MM.1S (cell line): Measurements from ENCODE around the gene PDIA4.

Experiments
- DNase-seq: peaks from one replicate; pipeline ENCODE4 v3.0.0-alpha.2; 2015
- H2AFZ ChIP-seq: fragments of 300-600 bp; sonication (generic); 2 replicates; pipeline ENCODE4 v1.6.0; 2016; ENCODE audit warnings: antibody characterized with exemption, low read length
- H3F3A ChIP-seq: fragments of 300-600 bp; sonication (generic); 2 replicates; pipeline ENCODE4 v1.6.1; 2016; ENCODE audit warnings: mild to moderate bottlenecking, antibody characterized with exemption, low read length, moderate library complexity, mixed read lengths; ENCODE audit not compliant: insufficient read depth
- H3K27ac ChIP-seq: fragments of 300-600 bp; sonication (generic); 2 replicates; pipeline ENCODE4 v1.5.1; 2016; ENCODE audit warnings: mild to moderate bottlenecking, low read length
- H3K27me3 ChIP-seq: fragments of 300-600 bp; sonication (generic); replicated peaks from 2 replicates; pipeline ENCODE4 v1.6.0; 2016; ENCODE audit warnings: low read length; ENCODE audit not compliant: insufficient read depth
- H3K36me3 ChIP-seq: fragments of 300-600 bp; sonication (generic); replicated peaks from 2 replicates; pipeline ENCODE4 v1.6.1; 2016; ENCODE audit warnings: mild to moderate bottlenecking, low read length, mixed read lengths; ENCODE audit not compliant: insufficient read depth
- H3K4me1 ChIP-seq: fragments of 300-600 bp; sonication (generic); 2 replicates; pipeline ENCODE4 v1.6.1; 2016; ENCODE audit warnings: low read length, mixed read lengths
- H3K4me2 ChIP-seq: fragments of 300-600 bp; sonication (generic); 2 replicates; pipeline ENCODE4 v1.6.0; 2016; ENCODE audit warnings: low read depth, low read length
- H3K4me3 ChIP-seq: fragments of 300-600 bp; sonication (generic); 2 replicates; pipeline ENCODE4 v1.5.1; 2016; ENCODE audit warnings: low read length, mixed read lengths
- H3K79me2 ChIP-seq: fragments of 300-600 bp; sonication (generic); 2 replicates; pipeline ENCODE4 v1.6.1; 2016; ENCODE audit warnings: mixed run types, low read length, mixed read lengths
- H3K9ac ChIP-seq: fragments of 300-600 bp; sonication (generic); 2 replicates; pipeline ENCODE4 v1.6.1; 2016; ENCODE audit warnings: low read length, mixed read lengths
- H3K9me2 ChIP-seq: fragments of 300-600 bp; sonication (generic); replicated peaks from 2 replicates; pipeline ENCODE4 v1.6.1; 2016; ENCODE audit warnings: mild to moderate bottlenecking, low read length, mixed read lengths; ENCODE audit not compliant: insufficient read depth
- H3K9me3 ChIP-seq: fragments of 300-600 bp; sonication (generic); replicated peaks from 2 replicates; pipeline ENCODE4 v1.6.1; 2016; ENCODE audit warnings: mild to moderate bottlenecking, low read length, mixed read lengths; ENCODE audit not compliant: insufficient read depth
- H4K20me1 ChIP-seq: fragments of 300-600 bp; sonication (generic); 2 replicates; pipeline ENCODE4 v1.6.1; 2016; ENCODE audit warnings: mild to moderate bottlenecking, low read length, moderate library complexity, mixed read lengths; ENCODE audit not compliant: insufficient read depth
- EZH2 ChIP-seq: fragments of 300-600 bp; sonication (generic); optimal IDR thresholded peaks from 2 replicates; pipeline ENCODE3; 2017; ENCODE audit warnings: low read depth, mild to moderate bottlenecking, antibody characterized with exemption, low read length, mixed read lengths
- EZH2phosphoT487 ChIP-seq: fragments of 300-600 bp; sonication (generic); IDR thresholded peaks from 2 replicates; pipeline ENCODE4 v1.6.1; 2018; ENCODE audit warnings: antibody characterized with exemption, low read length
- TF ChIP-seq, protein P1 (sequence below): fragments of 300-600 bp; sonication (generic); IDR thresholded peaks from 2 replicates; pipeline ENCODE4 v1.5.1; 2016; ENCODE audit warnings: antibody characterized with exemption, low read length, mixed read lengths

The PDIA4 gene

DNA sequence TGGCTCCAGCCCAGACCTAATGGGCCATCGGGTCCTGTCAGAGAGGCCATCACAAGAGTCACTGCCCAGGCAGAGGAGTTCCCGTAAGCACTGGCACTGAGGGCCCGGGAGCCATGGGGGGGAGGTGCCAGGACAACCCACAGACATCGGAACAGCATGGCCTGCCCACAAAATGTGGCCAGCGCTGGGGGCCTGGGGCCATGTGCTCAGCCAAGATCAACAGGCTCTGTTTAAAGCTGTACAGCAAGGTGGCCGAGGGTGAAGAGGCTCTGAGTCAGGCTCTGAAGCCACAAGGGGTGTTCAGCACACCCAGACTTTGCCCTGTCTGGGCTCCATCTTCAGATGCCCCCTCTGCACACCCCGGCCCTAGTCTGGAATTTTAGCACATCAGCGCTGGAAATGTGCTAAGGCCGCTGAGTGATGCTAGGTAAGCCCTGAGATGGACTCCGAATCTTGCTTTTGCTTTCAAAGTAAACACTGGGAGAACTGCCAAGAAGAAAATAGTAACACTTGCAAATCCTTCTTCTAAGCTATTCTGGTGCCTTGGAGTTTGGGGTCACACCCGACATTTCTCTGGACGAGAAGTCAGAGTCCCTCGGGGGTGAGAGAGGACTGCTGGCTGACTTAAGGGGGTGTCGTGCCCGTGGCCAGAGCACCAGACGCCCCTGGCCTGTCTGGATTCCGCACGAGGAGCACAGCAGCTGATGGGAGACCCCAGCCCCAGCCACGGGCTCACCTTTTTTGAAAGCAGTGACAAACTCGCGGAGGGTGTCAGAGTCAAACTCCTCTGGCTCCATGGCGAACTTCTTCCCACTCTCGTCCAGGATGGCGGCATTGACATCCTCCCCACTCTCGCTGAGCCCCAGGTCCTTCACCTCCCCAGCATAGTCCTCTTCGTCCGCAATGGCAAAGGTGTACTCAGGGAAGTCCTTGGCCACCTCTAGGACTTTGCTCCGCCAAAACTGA, 23.6 kb downstream of the PDIA4 start:
- no peaks in the 10 kb centered on the region; the same call in 1 of the 2 replicates for H3F3A ChIP-seq
- H3K27ac ChIP-seq, result no peak overlapping the region
- no peaks in the 10 kb centered on the region for H3K9me3 ChIP-seq
- no peaks in the 10 kb centered on the region for H4K20me1 ChIP-seq
- H3K36me3 ChIP-seq, result peaks cover 20% of the 10 kb centered on the region; the same call in 1 of the 2 replicates
- H3K4me1 ChIP-seq, result no peaks in the 10 kb centered on the region
- H3K27me3 ChIP-seq, result no peaks in the 10 kb centered on the region
- no peak for DNase-seq
- peaks cover 3% of the 10 kb centered on the region; the same call in 1 of the 2 replicates for H3K79me2 ChIP-seq
- H2AFZ ChIP-seq, result no peak overlapping the region
- no peak overlapping the region for H3K4me3 ChIP-seq
- no peak overlapping the region for H3K4me2 ChIP-seq
- TF ChIP-seq EZH2 (no peak), EZH2phosphoT487 (no peak)
- TF ChIP-seq, protein P1, sequence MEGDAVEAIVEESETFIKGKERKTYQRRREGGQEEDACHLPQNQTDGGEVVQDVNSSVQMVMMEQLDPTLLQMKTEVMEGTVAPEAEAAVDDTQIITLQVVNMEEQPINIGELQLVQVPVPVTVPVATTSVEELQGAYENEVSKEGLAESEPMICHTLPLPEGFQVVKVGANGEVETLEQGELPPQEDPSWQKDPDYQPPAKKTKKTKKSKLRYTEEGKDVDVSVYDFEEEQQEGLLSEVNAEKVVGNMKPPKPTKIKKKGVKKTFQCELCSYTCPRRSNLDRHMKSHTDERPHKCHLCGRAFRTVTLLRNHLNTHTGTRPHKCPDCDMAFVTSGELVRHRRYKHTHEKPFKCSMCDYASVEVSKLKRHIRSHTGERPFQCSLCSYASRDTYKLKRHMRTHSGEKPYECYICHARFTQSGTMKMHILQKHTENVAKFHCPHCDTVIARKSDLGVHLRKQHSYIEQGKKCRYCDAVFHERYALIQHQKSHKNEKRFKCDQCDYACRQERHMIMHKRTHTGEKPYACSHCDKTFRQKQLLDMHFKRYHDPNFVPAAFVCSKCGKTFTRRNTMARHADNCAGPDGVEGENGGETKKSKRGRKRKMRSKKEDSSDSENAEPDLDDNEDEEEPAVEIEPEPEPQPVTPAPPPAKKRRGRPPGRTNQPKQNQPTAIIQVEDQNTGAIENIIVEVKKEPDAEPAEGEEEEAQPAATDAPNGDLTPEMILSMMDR, result no peak
- H3K9ac ChIP-seq, result no peak overlapping the region
- no peaks in the 10 kb centered on the region for H3K9me2 ChIP-seq

DNA sequence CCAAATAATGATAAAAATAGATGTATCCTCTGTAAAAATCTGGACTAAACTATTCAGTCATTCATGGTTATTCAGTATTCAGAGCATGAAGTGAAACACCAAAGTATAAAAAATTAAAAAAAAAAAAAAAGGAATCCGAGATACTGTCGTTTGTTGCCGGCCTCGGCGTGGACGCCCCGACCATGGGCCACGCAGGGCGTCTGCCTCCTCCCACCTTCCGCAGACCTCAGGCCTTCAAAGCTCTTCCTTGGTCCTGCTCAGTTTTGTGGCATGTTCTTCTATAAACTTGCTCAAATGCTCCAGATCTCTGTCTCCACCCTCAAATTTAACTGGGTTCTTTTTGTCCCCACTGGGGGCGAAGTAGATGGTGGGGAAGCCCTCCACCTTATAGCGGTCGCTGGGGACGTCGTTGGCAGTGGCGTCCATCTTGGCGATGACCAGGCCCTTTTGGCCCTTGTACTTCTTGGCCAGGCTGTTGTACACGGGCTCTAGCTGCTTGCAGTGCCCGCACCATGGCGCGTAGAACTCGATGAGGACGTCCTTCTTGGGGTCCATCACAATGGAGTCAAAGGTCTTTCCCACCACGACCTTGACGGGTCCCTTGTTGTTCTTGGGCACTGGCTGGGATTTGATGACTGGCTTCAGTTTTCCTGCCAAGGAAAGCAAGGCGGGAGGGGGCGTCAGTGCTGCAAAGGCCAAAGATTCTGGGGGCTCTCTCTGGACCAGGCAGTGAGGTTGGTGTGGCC, 24.6 kb downstream of the PDIA4 start:
- DNase-seq, result no peak
- Histone ChIP-seq H4K20me1 (no peaks in the 10 kb centered on the region), H3K4me2 (no peak overlapping the region), H3K9ac (no peak overlapping the region), H3K79me2 (no peaks in the 10 kb centered on the region; the same call in 1 of the 2 replicates), H3K27me3 (no peaks in the 10 kb centered on the region), H3K4me1 (no peaks in the 10 kb centered on the region), H3K36me3 (peaks cover 15% of the 10 kb centered on the region; the same call in 1 of the 2 replicates), H3K9me3 (no peaks in the 10 kb centered on the region), H3F3A (no peaks in the 10 kb centered on the region; the same call in 1 of the 2 replicates), H2AFZ (no peak overlapping the region), H3K4me3 (no peak overlapping the region), H3K9me2 (no peaks in the 10 kb centered on the region), H3K27ac (no peak overlapping the region)
- TF ChIP-seq EZH2 (no peak), EZH2phosphoT487 (no peak)
- TF ChIP-seq, protein P1, result no peak

DNA sequence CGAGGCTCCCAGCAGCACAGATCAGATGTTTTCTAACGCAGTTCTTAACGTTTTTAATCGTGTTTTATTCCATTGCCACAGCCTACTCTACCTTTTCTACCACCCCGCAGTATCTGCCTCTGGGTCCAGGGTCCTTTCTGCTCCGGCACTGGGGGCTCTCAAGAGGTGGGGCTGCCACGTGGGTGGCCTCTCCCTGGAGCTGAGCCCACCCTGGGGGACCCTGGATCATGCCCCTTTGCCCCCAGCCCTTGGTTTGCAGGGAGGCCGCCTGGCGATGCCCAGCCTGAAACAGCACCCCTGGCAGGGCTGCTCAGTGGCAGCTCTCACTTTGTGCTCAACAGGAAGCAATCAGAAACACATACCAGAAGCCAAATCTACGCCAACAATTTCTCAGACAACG, 25.3 kb downstream of the PDIA4 start:
- Histone ChIP-seq H3K9ac (no peak overlapping the region), H2AFZ (no peak overlapping the region), H3K79me2 (no peaks in the 10 kb centered on the region; the same call in 1 of the 2 replicates), H3K4me3 (no peak overlapping the region), H3K27ac (no peak overlapping the region), H3K9me2 (no peaks in the 10 kb centered on the region), H3K27me3 (no peaks in the 10 kb centered on the region), H3K4me2 (no peak overlapping the region), H3K36me3 (peaks cover 15% of the 10 kb centered on the region; the same call in 1 of the 2 replicates), H3F3A (no peaks in the 10 kb centered on the region; the same call in 1 of the 2 replicates), H3K9me3 (no peaks in the 10 kb centered on the region), H3K4me1 (no peaks in the 10 kb centered on the region), H4K20me1 (no peaks in the 10 kb centered on the region)
- no peak for DNase-seq
- TF ChIP-seq EZH2phosphoT487 (no peak), EZH2 (no peak)
- TF ChIP-seq, protein P1, result no peak
